ENCODE results near the gene LIPN.

LIPN gene

GRCh38 chr10:88788924-88789323, 29.1 kb downstream of the LIPN start:
- DNase-seq (ENCODE audit: low read depth) = no peak
- TF ChIP-seq, protein P1, sequence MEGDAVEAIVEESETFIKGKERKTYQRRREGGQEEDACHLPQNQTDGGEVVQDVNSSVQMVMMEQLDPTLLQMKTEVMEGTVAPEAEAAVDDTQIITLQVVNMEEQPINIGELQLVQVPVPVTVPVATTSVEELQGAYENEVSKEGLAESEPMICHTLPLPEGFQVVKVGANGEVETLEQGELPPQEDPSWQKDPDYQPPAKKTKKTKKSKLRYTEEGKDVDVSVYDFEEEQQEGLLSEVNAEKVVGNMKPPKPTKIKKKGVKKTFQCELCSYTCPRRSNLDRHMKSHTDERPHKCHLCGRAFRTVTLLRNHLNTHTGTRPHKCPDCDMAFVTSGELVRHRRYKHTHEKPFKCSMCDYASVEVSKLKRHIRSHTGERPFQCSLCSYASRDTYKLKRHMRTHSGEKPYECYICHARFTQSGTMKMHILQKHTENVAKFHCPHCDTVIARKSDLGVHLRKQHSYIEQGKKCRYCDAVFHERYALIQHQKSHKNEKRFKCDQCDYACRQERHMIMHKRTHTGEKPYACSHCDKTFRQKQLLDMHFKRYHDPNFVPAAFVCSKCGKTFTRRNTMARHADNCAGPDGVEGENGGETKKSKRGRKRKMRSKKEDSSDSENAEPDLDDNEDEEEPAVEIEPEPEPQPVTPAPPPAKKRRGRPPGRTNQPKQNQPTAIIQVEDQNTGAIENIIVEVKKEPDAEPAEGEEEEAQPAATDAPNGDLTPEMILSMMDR (IDR thresholded peaks at IDR 0.05; ENCODE audit: control insufficient read depth, insufficient read depth, low read depth, low read length, missing control alignments) = no peak

GRCh38 chr10:88791924-88792323, 32.1 kb downstream of the LIPN start:
- DNase-seq (ENCODE audit: low read depth) = no peak
- no peak overlapping the region for H3K4me3 ChIP-seq (ENCODE audit: control insufficient read depth, low read depth, low read length)
- TF ChIP-seq, protein P1 (IDR thresholded peaks at IDR 0.05; ENCODE audit: control insufficient read depth, insufficient read depth, low read depth, low read length, missing control alignments) = peak; percentile 52

More at GRCh38 chr10:88788924-88789323, 29.1 kb downstream of the LIPN start:
- H3K4me3 ChIP-seq (ENCODE audit: control insufficient read depth, low read depth, low read length) = no peak overlapping the region

DNA sequence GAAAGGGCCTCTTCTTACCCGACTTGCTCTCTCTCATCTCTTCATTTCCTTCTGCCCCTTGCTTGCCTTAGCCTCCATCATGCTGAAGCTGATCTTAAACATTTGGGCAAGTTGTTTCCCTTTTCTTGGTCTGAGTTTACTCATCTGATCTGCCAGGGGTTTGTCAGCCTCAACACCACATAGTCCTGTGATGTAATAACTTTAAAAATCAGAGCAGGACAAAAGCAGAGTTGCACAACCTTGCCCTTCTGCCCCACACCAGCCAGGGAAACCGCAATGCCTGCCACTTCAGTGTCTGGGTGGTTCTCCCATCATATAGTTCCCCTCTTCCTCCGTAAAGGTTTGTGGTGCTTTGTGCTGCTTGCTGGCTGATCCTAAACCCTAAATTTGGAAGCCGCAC, 32.8 kb downstream of the LIPN start:
- TF ChIP-seq, protein P1 (IDR thresholded peaks at IDR 0.05; ENCODE audit: control insufficient read depth, insufficient read depth, low read depth, low read length, missing control alignments) = no peak
- no peak overlapping the region for H3K4me3 ChIP-seq (ENCODE audit: control insufficient read depth, low read depth, low read length)
- DNase-seq (ENCODE audit: low read depth) = peak; percentile 37

DNA sequence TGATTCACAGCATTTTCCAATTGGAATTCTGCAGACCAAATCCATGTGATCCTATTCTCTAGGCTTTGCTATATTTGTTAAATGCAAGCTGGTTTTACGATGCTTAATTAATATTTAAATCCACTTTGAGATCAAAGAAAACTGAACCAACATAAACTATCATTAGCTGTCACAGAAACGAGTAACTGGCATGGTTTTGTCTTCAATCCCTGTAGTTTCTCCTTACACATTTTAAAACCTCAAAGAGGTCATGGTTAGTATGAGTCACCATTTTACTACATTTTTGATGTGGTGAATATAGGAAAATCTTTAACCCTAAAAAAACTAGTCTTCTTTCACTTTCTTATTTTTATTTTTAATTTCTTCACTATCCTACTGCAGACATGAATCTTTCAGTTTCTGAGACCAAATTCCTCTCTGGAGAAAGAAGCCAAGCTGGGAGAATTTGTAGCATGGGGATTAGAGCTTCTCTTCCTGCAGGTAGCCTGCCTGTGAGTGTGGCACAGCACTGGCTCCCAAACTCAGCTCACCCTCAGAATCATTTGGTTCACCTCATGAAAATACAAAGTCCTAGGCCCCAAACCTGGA, 34.0 kb downstream of the LIPN start:
- TF ChIP-seq, protein P1 (IDR thresholded peaks at IDR 0.05; ENCODE audit: control insufficient read depth, insufficient read depth, low read depth, low read length, missing control alignments) = no peak
- DNase-seq (ENCODE audit: low read depth) = peak; percentile 28
- no peak overlapping the region for H3K4me3 ChIP-seq (ENCODE audit: control insufficient read depth, low read depth, low read length)

DNA sequence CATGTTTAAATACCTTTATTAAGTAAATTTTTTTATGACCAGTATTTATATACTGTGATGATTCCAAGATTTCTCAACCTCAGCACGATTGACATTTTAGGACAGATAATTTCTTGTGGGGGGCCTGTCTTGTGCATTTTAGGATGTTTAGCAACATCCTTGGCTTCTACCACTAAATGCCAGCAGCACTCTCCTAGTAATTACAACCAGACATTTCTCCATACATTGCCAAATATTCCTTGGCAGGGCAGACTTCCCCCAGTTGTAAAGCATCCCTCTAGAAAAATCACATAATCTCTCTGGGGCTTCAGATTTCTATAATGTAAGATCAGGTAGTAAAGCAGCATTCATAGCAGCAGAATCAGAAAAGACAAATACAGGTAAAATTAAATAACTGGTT, 34.9 kb downstream of the LIPN start:
- TF ChIP-seq, protein P1 (IDR thresholded peaks at IDR 0.05; ENCODE audit: control insufficient read depth, insufficient read depth, low read depth, low read length, missing control alignments) = no peak

GRCh38 chr10:88800152-88801125, 40.6 kb downstream of the LIPN start:
- DNase-seq (ENCODE audit: low read depth) = peak; percentile 33
- H3K4me3 ChIP-seq (ENCODE audit: control insufficient read depth, low read depth, low read length) = no peak overlapping the region
- TF ChIP-seq, protein P1 (IDR thresholded peaks at IDR 0.05; ENCODE audit: control insufficient read depth, insufficient read depth, low read depth, low read length, missing control alignments) = no peak

More for the DNA sequence above, 34.9 kb downstream of the LIPN start:
- no peak for DNase-seq (ENCODE audit: low read depth)
- no peak overlapping the region for H3K4me3 ChIP-seq (ENCODE audit: control insufficient read depth, low read depth, low read length)

Data from AG09309 (cell line).